GM10266 (cell line): ENCODE data around the gene WNT11.

Experiments
- DNase-seq: peaks from one replicate; pipeline ENCODE4 v3.0.0; 2012; ENCODE audit errors: extremely low spot score
- CTCF ChIP-seq: IDR thresholded peaks from 2 replicates; pipeline ENCODE4 v1.5.1; 2012; ENCODE audit warnings: mild to moderate bottlenecking, low read depth; ENCODE audit not compliant: control insufficient read depth, insufficient read depth; ENCODE audit errors: missing control alignments

Gene WNT11

DNA sequence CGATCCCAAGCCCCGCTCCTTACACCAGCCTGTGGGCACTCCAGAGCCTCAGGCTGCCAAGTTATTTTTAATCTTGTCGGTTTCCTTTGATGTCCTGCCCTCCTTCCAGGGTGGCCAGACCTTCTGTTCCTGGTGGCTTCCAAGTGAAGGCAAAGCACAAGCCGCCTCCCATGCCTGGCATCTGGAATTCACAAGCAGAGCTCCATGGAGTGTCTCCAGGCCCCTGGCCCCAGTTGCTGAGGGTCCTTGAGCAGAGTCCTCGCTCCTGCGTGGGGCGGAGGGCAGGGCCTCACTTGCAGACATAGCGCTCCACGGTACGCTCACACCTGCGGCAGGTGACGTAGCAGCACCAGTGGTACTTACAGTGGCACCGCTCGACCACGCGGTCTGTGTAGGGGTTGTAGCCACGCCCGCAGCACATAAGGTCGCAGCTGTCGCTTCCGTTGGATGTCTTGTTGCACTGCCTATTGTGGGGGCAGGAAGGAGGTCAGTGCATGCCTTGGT lies 19.5 kb downstream of the WNT11 start:
- no peak for DNase-seq
- no peak for TF ChIP-seq CTCF

GRCh38 chr11:76185931-76186401 lies 20.3 kb downstream of the WNT11 start:
- no peak for DNase-seq
- TF ChIP-seq CTCF, result no peak

DNA sequence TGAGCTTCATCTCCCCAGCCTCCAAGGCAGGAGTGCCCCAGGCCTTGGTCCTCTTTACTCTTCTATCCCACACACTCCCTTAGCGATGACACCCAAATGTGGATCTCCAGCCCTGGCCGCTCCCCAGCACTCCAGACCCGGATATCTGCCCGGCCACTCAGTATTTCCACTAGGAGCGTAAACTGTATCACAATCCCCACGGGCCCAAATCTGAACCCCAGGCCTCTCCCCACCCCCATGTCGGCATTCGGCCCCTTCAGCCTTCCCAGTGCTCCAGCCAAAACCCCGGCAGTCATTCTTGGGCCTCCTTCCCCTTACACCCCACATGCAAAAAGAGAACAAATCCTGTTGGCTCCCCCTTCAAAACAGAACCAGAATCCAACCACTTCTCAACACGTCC lies 20.8 kb downstream of the WNT11 start:
- TF ChIP-seq CTCF, result no peak
- DNase-seq, result no peak

GRCh38 chr11:76184551-76184993 lies 21.7 kb downstream of the WNT11 start:
- no peak for TF ChIP-seq CTCF
- DNase-seq, result no peak

DNA sequence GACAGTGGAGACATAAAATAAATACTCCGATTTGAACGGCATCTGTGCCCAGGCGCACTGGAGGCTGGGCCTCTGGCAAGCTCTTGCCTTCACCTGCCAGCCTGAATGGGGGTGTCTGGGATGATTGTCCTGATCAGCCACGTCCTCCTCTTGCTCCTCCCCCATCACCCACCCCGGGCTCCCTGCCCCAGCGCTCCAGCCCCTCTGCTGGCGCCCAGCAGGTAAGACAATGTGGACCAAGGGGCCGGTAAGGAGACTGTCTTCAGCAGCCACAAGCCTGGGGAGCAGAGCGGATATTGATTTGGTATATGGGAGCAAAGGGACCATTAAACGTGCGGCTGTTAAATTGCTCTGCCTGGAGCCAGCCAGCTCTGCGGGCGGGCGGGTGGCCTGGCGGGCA lies 24.9 kb downstream of the WNT11 start:
- TF ChIP-seq CTCF, result no peak
- DNase-seq, result no peak

DNA sequence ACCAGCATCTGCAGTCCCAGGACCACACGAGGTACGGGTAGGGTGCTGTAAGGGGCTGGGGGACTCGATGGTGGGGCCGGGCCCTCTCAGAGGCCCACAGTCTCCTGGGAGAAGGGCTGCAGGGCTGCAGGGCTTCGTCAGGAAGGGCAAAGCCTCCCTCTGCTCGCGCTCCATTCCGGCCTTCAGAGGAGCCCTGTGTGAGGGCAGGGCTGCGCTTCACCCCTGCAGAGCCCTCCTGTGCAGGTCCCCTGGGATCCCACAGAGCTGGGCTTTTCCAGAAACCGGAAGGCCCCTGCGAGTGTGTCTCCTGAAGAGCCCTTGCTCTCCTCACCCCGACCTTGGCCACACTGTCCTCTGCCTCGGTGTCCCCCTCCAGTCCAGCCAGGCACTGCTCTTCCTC lies 27.2 kb downstream of the WNT11 start:
- no peak for DNase-seq
- TF ChIP-seq CTCF, result no peak

DNA sequence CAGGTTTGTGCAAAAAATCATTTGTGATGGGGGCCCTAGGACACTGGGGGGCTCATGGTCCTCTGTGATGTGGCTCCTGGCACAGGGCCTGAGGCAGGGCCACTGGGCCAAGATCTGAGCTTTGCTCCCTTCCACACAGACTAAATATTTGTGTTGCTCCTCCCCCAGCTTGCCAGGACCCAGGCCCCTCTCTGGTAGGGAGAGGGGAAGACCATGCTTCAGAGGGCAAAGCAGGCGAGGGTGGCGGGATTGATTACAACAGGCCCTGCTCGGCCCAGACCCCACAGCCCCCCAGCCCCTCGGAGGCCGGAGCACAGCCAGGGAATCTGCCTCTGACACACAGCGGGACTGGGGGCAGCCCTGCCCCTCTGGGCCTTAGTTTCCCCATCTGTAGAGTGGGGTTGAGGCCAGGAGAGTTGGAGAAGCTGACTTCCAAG lies 29.0 kb downstream of the WNT11 start:
- TF ChIP-seq CTCF, result no peak
- DNase-seq, result no peak
